Suprapubic skin (tissue), 4 donors: Measurements from ENCODE around the gene SRSF10.
"Not testable (repeated sequence)": the region's sequence is repeated elsewhere in the genome, so short reads cannot be mapped to it uniquely, and the experiment has no call there.

Experiments
- EP300 ChIP-seq: sonication (generic); formaldehyde crosslinking; IDR thresholded peaks from one replicate; pipeline ENCODE4 v1.6.1; 2017; ENCODE audit warnings: antibody characterized with exemption
- POLR2A ChIP-seq, 2 donors: fragments of 450-650 bp; IDR thresholded peaks; one replicate each; pipeline ENCODE4 v1.6.1; 2017; ENCODE audit warnings: antibody characterized with exemption in 2 of 2, mild to moderate bottlenecking in 2 of 2, moderate library complexity in 2 of 2
- POLR2AphosphoS5 ChIP-seq, 3 donors: sonication (generic); formaldehyde crosslinking; IDR thresholded peaks; one replicate each; pipeline ENCODE4 v1.6.1; 2017; ENCODE audit warnings: antibody characterized with exemption in 3 of 3
- TF ChIP-seq, protein P1 (sequence below), 2 donors: fragments of 200-600 bp in 1 of 2; fragments of 450-650 bp in 1 of 2; sonication (generic) in 1 of 2; IDR thresholded peaks; one replicate each; pipeline ENCODE4 v1.5.1; 2016 to 2019; ENCODE audit warnings: antibody characterized with exemption in 2 of 2, mild to moderate bottlenecking in 1 of 2, moderate library complexity in 1 of 2

DNA sequence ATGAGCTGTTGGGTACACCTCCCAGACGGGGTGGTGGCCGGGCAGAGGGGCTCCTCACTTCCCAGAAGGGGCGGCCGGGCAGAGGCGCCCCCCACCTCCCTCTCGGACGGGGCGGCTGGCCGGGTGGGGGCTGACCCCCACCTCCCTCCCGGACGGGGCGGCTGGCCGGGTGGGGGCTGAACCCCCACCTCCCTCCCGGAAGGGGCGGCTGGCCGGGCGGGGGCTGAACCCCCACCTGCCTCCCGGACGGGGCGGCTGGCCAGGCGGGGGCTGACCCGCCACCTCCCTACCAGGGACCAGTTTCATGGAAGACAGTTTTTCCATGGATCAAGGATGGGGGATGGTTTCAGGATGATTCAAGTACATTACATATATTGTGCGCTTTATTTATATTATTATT lies 6.9 kb upstream of the SRSF10 start:
- TF ChIP-seq, protein P1, sequence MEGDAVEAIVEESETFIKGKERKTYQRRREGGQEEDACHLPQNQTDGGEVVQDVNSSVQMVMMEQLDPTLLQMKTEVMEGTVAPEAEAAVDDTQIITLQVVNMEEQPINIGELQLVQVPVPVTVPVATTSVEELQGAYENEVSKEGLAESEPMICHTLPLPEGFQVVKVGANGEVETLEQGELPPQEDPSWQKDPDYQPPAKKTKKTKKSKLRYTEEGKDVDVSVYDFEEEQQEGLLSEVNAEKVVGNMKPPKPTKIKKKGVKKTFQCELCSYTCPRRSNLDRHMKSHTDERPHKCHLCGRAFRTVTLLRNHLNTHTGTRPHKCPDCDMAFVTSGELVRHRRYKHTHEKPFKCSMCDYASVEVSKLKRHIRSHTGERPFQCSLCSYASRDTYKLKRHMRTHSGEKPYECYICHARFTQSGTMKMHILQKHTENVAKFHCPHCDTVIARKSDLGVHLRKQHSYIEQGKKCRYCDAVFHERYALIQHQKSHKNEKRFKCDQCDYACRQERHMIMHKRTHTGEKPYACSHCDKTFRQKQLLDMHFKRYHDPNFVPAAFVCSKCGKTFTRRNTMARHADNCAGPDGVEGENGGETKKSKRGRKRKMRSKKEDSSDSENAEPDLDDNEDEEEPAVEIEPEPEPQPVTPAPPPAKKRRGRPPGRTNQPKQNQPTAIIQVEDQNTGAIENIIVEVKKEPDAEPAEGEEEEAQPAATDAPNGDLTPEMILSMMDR (IDR thresholded peaks at IDR 0.05): not testable (repeated sequence)
- not testable (repeated sequence) for TF ChIP-seq EP300; POLR2AphosphoS5 (IDR thresholded peaks at IDR 0.05); POLR2A (IDR thresholded peaks at IDR 0.05)
